ENCODE measurements around the gene GIN1.

The GIN1 gene

DNA sequence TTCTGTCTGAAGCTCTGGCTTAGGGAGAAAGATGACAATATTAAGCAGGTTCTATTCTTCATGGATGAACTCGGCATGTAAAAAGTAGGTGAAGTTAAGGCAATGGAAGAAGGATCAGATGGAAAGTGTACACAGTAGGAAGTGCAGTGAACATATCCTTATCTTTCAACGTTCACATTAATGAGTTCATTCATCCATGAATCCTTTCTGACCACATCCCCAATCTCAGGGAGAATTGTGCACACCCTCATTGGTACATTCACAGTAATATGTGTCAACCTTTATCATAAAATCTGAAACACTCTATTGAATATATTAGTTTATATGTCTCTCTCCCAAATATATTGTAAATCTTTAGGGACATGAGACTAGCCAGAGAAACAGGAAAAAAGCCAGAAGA lies 5.5 kb downstream of the GIN1 start:
- TF ChIP-seq, protein P1, sequence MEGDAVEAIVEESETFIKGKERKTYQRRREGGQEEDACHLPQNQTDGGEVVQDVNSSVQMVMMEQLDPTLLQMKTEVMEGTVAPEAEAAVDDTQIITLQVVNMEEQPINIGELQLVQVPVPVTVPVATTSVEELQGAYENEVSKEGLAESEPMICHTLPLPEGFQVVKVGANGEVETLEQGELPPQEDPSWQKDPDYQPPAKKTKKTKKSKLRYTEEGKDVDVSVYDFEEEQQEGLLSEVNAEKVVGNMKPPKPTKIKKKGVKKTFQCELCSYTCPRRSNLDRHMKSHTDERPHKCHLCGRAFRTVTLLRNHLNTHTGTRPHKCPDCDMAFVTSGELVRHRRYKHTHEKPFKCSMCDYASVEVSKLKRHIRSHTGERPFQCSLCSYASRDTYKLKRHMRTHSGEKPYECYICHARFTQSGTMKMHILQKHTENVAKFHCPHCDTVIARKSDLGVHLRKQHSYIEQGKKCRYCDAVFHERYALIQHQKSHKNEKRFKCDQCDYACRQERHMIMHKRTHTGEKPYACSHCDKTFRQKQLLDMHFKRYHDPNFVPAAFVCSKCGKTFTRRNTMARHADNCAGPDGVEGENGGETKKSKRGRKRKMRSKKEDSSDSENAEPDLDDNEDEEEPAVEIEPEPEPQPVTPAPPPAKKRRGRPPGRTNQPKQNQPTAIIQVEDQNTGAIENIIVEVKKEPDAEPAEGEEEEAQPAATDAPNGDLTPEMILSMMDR (IDR thresholded peaks at IDR 0.05; ENCODE audit: control insufficient read depth, insufficient read depth, low read depth, low read length, missing control alignments): no peak
- no peak for DNase-seq (ENCODE audit: low read depth)
- H3K4me3 ChIP-seq (ENCODE audit: control insufficient read depth, low read depth, low read length): no peak overlapping the region

DNA sequence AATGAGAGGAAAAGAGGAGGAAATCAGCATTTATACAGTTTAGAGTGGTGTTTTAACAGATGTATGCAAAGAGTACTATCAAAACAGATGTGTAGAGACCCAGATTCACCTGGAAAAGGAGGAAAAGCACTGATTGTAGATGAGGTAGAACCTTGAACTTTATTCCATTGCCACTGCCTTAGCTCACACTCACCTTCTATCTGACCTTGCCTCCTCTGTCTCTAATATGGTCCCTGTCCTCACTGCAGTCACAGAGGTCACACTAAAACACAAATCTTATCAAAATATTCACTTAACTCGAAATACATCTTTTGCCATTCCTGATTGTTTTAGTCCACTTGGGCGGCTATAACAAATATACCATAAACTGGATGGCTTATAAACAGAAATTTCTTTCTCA lies 7.0 kb downstream of the GIN1 start:
- no peak overlapping the region for H3K4me3 ChIP-seq (ENCODE audit: control insufficient read depth, low read depth, low read length)
- DNase-seq (ENCODE audit: low read depth): no peak
- TF ChIP-seq, protein P1 (IDR thresholded peaks at IDR 0.05; ENCODE audit: control insufficient read depth, insufficient read depth, low read depth, low read length, missing control alignments): no peak

DNA sequence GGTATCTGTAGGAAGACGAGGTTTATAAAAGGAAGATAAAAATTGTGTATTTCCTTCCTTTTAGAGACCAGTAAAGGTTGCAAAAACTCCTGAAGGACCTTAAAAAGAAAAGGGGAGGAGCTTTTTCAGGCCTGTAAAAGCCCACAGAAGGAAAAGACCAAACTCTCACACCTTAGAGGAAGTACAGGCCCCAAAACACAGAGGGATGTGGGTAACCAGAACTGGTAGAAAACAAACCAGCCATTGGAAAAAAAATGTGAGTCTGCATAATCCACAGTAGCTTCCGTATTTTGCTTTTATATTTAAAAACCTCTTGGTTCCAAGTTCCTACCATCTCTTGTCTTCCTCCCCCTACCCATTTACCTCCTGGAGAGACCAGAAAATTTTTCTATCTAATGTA lies 8.5 kb downstream of the GIN1 start:
- DNase-seq (ENCODE audit: low read depth): no peak
- TF ChIP-seq, protein P1 (IDR thresholded peaks at IDR 0.05; ENCODE audit: control insufficient read depth, insufficient read depth, low read depth, low read length, missing control alignments): no peak
- H3K4me3 ChIP-seq (ENCODE audit: control insufficient read depth, low read depth, low read length): no peak overlapping the region

DNA sequence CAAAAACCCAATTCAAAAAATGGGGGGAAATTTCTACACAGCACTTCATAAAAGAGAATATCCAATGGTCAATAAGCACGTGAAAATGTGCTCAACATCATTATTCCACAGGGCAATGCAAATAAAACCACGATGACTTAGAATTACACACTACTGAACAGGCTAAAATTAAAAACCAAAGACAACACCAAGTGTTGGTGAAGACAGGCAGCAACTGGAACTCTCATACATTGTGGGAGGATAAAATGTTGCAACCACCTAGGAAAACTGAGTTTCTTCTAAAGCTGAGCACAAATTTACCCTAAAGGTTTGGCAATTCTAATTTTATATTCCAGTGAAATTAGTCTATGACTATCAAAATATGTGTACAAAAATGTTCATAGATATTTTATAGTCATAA lies 9.5 kb downstream of the GIN1 start:
- DNase-seq (ENCODE audit: low read depth): no peak
- H3K4me3 ChIP-seq (ENCODE audit: control insufficient read depth, low read depth, low read length): no peak overlapping the region
- TF ChIP-seq, protein P1 (IDR thresholded peaks at IDR 0.05; ENCODE audit: control insufficient read depth, insufficient read depth, low read depth, low read length, missing control alignments): no peak

DNA sequence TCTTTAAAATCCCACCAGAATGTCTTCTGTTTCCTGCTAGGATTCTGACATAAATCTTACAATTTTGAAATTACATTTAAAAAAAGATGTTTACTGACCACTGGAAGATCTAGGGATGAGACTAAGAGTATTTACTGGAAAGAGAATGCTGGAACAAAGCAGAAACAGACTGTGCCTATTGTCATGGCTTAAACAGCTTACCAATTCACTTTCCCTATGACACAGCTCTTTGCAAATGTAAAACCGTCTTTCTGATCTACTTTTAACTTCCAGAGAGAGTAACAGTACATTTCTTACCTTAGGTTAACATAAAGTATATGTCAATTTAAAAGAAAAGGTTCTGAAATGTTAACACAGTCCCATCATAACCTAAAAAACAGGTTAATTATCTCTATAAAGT lies 10.7 kb downstream of the GIN1 start:
- no peak overlapping the region for H3K4me3 ChIP-seq (ENCODE audit: control insufficient read depth, low read depth, low read length)
- no peak for DNase-seq (ENCODE audit: low read depth)
- TF ChIP-seq, protein P1 (IDR thresholded peaks at IDR 0.05; ENCODE audit: control insufficient read depth, insufficient read depth, low read depth, low read length, missing control alignments): no peak

DNA sequence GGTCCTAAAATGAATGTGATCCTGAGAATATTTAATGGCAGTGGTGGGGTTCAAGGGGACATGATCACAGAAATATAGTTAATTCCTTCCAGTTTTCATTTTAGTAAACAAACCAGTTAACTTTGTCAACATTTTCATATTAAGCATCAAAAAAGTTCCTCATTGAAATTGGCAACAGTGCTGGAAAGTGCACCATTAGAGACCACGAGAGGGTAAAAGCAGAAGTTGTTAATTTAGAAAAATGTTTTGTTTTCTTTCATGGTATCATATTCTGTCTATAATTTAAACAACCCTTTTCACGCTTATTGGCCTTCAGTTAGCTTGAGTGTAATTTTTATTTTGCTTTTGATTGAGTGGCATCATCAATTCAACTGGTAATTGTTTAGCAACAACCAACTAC lies 11.9 kb downstream of the GIN1 start:
- no peak for DNase-seq (ENCODE audit: low read depth)
- H3K4me3 ChIP-seq (ENCODE audit: control insufficient read depth, low read depth, low read length): no peak overlapping the region
- TF ChIP-seq, protein P1 (IDR thresholded peaks at IDR 0.05; ENCODE audit: control insufficient read depth, insufficient read depth, low read depth, low read length, missing control alignments): no peak

DNA sequence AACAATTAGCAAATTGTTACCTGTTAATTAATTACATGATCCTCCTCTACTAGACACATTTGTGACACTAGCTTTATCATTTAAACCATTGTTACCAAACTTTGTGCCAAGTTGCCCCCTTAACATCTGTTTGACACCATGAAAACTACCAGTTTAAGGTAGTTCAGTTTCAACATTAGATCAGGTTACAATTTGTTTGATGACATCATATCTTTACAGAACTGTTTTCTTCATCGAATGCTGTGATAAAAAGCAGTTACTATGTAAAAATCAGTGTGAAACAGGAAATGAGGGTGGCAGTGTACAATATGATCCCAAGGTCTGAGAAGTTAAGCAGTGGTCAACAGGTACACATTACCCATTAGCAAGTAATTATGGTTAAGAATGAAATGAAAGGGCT lies 17.7 kb downstream of the GIN1 start:
- no peak overlapping the region for H3K4me3 ChIP-seq (ENCODE audit: control insufficient read depth, low read depth, low read length)
- TF ChIP-seq, protein P1 (IDR thresholded peaks at IDR 0.05; ENCODE audit: control insufficient read depth, insufficient read depth, low read depth, low read length, missing control alignments): no peak
- DNase-seq (ENCODE audit: low read depth): no peak

Measured in AG09309 (cell line).